PFSK-1 (cell line): ENCODE data around the gene LAMB2.

ENCODE experiments used
- FOXP2 ChIP-seq: optimal IDR thresholded peaks from 2 replicates; pipeline ENCODE3; 2011; ENCODE audit warnings: borderline replicate concordance, control low read depth, inconsistent platforms; ENCODE audit not compliant: insufficient read depth; ENCODE audit errors: extremely low read length, extremely low read depth
- POLR2AphosphoS5 ChIP-seq: IDR thresholded peaks from 2 replicates; pipeline ENCODE4 v1.6.1; 2012; ENCODE audit warnings: low read depth, mild to moderate bottlenecking, control low read depth, low read length, moderate library complexity
- SIN3A ChIP-seq: IDR thresholded peaks from 2 replicates; pipeline ENCODE4 v1.6.1; 2012; ENCODE audit warnings: mild to moderate bottlenecking, low read length, moderate library complexity, borderline replicate concordance; ENCODE audit not compliant: insufficient read depth
- TAF1 ChIP-seq: IDR thresholded peaks from 2 replicates; pipeline ENCODE4 v1.6.1; 2012; ENCODE audit warnings: low read length, control low read depth, borderline replicate concordance; ENCODE audit not compliant: insufficient read depth
- TF ChIP-seq, protein P1 (sequence below), 2 experiments: IDR thresholded peaks; 2 replicates each; pipeline versions ENCODE4 v1.6.1 to v1.8.0; 2011 to 2012; ENCODE audit warnings: low read depth in 2 of 2, low read length in 2 of 2, control low read depth in 1 of 2, inconsistent platforms in 1 of 2, mild to moderate bottlenecking in 1 of 2, moderate library complexity in 1 of 2; ENCODE audit not compliant: insufficient read depth in 1 of 2

DNA sequence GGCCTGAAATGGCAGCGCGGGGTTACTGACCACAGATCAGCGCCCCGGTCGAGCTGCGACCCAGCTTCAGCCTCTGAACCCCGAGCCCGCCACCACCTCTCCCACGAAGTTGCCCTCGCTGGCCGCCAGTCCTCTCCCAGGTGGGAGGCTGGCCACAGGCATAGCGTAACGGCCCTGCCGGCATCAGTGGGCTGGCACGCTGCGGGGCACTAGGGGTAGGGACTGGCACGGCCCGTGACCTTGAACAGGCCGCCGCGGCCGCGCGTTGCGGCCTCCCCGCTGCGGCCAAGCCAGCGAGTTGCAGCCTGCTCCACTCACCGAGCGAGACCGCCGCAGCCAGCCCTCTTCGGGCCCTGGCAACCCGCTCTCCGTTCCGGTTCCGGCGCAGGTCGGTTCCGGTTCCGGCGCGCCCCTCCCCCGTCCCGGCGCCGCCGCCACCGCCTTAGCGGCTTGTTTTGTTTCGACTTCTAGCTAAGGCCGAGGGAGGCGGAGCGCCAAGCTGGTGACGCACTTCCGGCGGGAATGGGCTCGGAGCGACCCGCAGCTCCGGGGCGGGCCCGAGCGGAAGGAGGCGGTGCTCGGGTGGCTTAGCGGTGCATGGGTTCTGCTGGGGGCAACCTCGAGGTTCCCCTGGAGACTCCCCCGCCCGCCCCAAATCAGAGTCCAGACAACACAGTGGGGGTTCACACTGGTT lies 12.3 kb downstream of the LAMB2 start, which contains the start of gene USP19:
- TF ChIP-seq POLR2AphosphoS5 (peak; percentile 69), SIN3A (no peak), TAF1 (peak; percentile 13; the same call in 1 of the 2 replicates), FOXP2 (no peak)
- TF ChIP-seq, protein P1, sequence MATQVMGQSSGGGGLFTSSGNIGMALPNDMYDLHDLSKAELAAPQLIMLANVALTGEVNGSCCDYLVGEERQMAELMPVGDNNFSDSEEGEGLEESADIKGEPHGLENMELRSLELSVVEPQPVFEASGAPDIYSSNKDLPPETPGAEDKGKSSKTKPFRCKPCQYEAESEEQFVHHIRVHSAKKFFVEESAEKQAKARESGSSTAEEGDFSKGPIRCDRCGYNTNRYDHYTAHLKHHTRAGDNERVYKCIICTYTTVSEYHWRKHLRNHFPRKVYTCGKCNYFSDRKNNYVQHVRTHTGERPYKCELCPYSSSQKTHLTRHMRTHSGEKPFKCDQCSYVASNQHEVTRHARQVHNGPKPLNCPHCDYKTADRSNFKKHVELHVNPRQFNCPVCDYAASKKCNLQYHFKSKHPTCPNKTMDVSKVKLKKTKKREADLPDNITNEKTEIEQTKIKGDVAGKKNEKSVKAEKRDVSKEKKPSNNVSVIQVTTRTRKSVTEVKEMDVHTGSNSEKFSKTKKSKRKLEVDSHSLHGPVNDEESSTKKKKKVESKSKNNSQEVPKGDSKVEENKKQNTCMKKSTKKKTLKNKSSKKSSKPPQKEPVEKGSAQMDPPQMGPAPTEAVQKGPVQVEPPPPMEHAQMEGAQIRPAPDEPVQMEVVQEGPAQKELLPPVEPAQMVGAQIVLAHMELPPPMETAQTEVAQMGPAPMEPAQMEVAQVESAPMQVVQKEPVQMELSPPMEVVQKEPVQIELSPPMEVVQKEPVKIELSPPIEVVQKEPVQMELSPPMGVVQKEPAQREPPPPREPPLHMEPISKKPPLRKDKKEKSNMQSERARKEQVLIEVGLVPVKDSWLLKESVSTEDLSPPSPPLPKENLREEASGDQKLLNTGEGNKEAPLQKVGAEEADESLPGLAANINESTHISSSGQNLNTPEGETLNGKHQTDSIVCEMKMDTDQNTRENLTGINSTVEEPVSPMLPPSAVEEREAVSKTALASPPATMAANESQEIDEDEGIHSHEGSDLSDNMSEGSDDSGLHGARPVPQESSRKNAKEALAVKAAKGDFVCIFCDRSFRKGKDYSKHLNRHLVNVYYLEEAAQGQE (IDR thresholded peaks at IDR 0.05; ENCODE audit: insufficient read depth in 1 of 2, low read depth in 2 of 2, low read length in 2 of 2), result no peak
